ENCODE data around the gene GPR158. TPM values are rescaled to one million over a fixed set of nuclear protein-coding genes. Genes with fewer than 3 reads are reported as not detected.

Gene GPR158
- total RNA-seq, 2 experiments from 2014 or later, result not detected

- H3K4me3 ChIP-seq (ENCODE audit: low read depth, low read length, poor library complexity, severe bottlenecking), result no peak overlapping the region
- CTCF ChIA-PET (ENCODE audit: unreplicated experiment), result no interaction called here
- BruUV-seq (replicated peaks), result no TSS peak
- no peaks in the 10 kb centered on the region for H3K79me2 ChIP-seq (ENCODE audit: insufficient read depth, low read depth, low read length)
- no peak for TF ChIP-seq EZH2phosphoT487 (IDR thresholded peaks at IDR 0.05; ENCODE audit: borderline replicate concordance, low read depth, low read length)
- TF ChIP-seq, protein P1, sequence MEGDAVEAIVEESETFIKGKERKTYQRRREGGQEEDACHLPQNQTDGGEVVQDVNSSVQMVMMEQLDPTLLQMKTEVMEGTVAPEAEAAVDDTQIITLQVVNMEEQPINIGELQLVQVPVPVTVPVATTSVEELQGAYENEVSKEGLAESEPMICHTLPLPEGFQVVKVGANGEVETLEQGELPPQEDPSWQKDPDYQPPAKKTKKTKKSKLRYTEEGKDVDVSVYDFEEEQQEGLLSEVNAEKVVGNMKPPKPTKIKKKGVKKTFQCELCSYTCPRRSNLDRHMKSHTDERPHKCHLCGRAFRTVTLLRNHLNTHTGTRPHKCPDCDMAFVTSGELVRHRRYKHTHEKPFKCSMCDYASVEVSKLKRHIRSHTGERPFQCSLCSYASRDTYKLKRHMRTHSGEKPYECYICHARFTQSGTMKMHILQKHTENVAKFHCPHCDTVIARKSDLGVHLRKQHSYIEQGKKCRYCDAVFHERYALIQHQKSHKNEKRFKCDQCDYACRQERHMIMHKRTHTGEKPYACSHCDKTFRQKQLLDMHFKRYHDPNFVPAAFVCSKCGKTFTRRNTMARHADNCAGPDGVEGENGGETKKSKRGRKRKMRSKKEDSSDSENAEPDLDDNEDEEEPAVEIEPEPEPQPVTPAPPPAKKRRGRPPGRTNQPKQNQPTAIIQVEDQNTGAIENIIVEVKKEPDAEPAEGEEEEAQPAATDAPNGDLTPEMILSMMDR (conservative IDR thresholded peaks at IDR 0.05; ENCODE audit: low read length), result no peak
- intact Hi-C loops (cut with micrococcal nuclease; ENCODE audit: unreplicated experiment), result no loop called here
- no peaks in the 10 kb centered on the region for H3K9me3 ChIP-seq (ENCODE audit: low read length)
- H3K4me1 ChIP-seq (ENCODE audit: insufficient read depth, low read length, poor library complexity, severe bottlenecking), result no peaks in the 10 kb centered on the region
- no peaks in the 10 kb centered on the region for H3K9me2 ChIP-seq (ENCODE audit: insufficient read depth, low read length)
- no peak overlapping the region for H3K27ac ChIP-seq (ENCODE audit: low read depth, low read length, poor library complexity, severe bottlenecking)
- POLR2A ChIA-PET, result no interaction called here
- H3K4me2 ChIP-seq (ENCODE audit: low read length), result no peak overlapping the region
- no peak for DNase-seq (ENCODE audit: low spot score)
- H3K36me3 ChIP-seq (ENCODE audit: insufficient read depth, low read length), result no peaks in the 10 kb centered on the region
- no peak overlapping the region for H2AFZ ChIP-seq (ENCODE audit: low read length)
- H4K20me1 ChIP-seq (ENCODE audit: insufficient read depth, low read length), result no peaks in the 10 kb centered on the region
Measured at GRCh38 chr10:25388862-25389206, 214.0 kb downstream of the GPR158 start.

DNA sequence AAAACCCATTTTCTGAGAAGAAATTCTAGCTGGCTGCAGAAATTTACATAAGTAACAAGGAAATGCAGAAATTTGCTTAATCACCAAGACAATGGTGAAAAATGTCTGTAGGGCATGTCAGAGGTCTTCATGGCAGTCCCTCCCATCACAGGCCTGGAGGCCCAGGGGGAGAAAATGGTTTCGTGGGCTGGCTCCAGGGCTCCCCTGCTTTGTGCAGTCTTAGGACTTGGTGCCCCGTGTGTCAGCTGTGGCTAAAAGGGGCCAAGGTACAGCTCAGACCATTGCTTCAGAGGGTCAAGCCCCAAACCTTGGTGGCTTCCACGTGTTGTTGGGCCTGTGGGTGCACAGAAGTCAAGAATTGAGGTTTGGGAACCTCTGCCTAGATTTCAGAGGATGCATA is 215.9 kb downstream of the GPR158 start:
- BruUV-seq (replicated peaks), result no TSS peak
- H3K36me3 ChIP-seq (ENCODE audit: insufficient read depth, low read length), result no peaks in the 10 kb centered on the region
- DNase-seq (ENCODE audit: low spot score), result no peak
- no peaks in the 10 kb centered on the region for H3K9me3 ChIP-seq (ENCODE audit: low read length)
- no peaks in the 10 kb centered on the region for H3K9me2 ChIP-seq (ENCODE audit: insufficient read depth, low read length)
- TF ChIP-seq, protein P1 (conservative IDR thresholded peaks at IDR 0.05; ENCODE audit: low read length), result no peak
- TF ChIP-seq EZH2phosphoT487 (IDR thresholded peaks at IDR 0.05; ENCODE audit: borderline replicate concordance, low read depth, low read length), result no peak
- no peaks in the 10 kb centered on the region for H3K79me2 ChIP-seq (ENCODE audit: insufficient read depth, low read depth, low read length)
- H2AFZ ChIP-seq (ENCODE audit: low read length), result no peak overlapping the region
- no peak overlapping the region for H3K4me2 ChIP-seq (ENCODE audit: low read length)
- ChIA-PET CTCF (ENCODE audit: unreplicated experiment) (no interaction called here), POLR2A (no interaction called here)
- no peak overlapping the region for H3K4me3 ChIP-seq (ENCODE audit: low read depth, low read length, poor library complexity, severe bottlenecking)
- H3K4me1 ChIP-seq (ENCODE audit: insufficient read depth, low read length, poor library complexity, severe bottlenecking), result no peaks in the 10 kb centered on the region
- no peaks in the 10 kb centered on the region for H4K20me1 ChIP-seq (ENCODE audit: insufficient read depth, low read length)
- intact Hi-C loops (cut with micrococcal nuclease; ENCODE audit: unreplicated experiment), result no loop called here
- no peak overlapping the region for H3K27ac ChIP-seq (ENCODE audit: low read depth, low read length, poor library complexity, severe bottlenecking)

- no peak overlapping the region for H2AFZ ChIP-seq (ENCODE audit: low read length)
- intact Hi-C loops (cut with micrococcal nuclease; ENCODE audit: unreplicated experiment), result no loop called here
- H4K20me1 ChIP-seq (ENCODE audit: insufficient read depth, low read length), result no peaks in the 10 kb centered on the region
- no peaks in the 10 kb centered on the region for H3K9me3 ChIP-seq (ENCODE audit: low read length)
- CTCF ChIA-PET (ENCODE audit: unreplicated experiment), result interaction anchor here (0.6 kb wide), 1 partner anchor 242 kb away, joined by 6 read pairs; no protein-coding TSS in a partner anchor
- no peaks in the 10 kb centered on the region for H3K9me2 ChIP-seq (ENCODE audit: insufficient read depth, low read length)
- H3K4me1 ChIP-seq (ENCODE audit: insufficient read depth, low read length, poor library complexity, severe bottlenecking), result no peaks in the 10 kb centered on the region
- no TSS peak for BruUV-seq (replicated peaks)
- no peak for DNase-seq (ENCODE audit: low spot score)
- H3K79me2 ChIP-seq (ENCODE audit: insufficient read depth, low read depth, low read length), result no peaks in the 10 kb centered on the region
- no peaks in the 10 kb centered on the region for H3K36me3 ChIP-seq (ENCODE audit: insufficient read depth, low read length)
- H3K27ac ChIP-seq (ENCODE audit: low read depth, low read length, poor library complexity, severe bottlenecking), result no peak overlapping the region
- no peak for TF ChIP-seq EZH2phosphoT487 (IDR thresholded peaks at IDR 0.05; ENCODE audit: borderline replicate concordance, low read depth, low read length)
- TF ChIP-seq, protein P1 (conservative IDR thresholded peaks at IDR 0.05; ENCODE audit: low read length), result no peak
- H3K4me2 ChIP-seq (ENCODE audit: low read length), result no peak overlapping the region
- H3K4me3 ChIP-seq (ENCODE audit: low read depth, low read length, poor library complexity, severe bottlenecking), result no peak overlapping the region
- POLR2A ChIA-PET, result interaction anchor here (0.7 kb wide), 1 partner anchor 56 kb away, joined by 3 read pairs; no protein-coding TSS in a partner anchor
Measured at GRCh38 chr10:25392132-25392531, 217.3 kb downstream of the GPR158 start.

Measured in OCI-LY7 (cell line).